ENCODE results near the gene IQCF6. TPM values are rescaled to one million over a fixed set of nuclear protein-coding genes. Genes with fewer than 3 reads are reported as not detected.

Gene IQCF6
- not detected for total RNA-seq
- not detected for polyA plus RNA-seq
- long read RNA-seq, donor 1, result 0 reads
- long read RNA-seq, donor 2, result 0 reads

DNA sequence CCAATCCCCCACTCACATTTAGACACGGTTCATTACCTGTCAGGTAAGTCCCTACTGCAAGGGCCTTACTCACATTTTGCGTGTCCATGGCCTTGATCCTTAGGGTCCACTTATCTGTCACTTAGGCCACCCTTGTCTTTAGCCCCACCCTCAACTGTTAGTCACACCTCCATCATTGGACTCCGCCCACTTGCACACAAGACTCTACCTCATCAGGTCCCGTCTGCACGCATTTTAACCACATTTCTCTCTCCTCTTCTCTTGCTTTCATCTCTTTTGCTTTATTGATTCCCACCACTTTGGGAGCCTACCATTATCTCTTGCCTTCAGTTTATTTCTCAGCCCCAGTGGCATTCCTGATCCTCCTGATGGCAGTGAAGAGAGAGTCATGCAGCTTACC is at the start of gene IQCF6:
Gene IQCF6 (minus strand): TSS at position 101 of the 400 bp plus-strand sequence. CDS start 13 bp downstream, at position 88.
- no peak within 1 kb of the TSS for H3K27ac ChIP-seq
- intact Hi-C loops (cut with DNase I), result no loop called here
- H3K4me3 ChIP-seq, result no peak within 1 kb of the TSS
- no peaks in the 10 kb centered on the region for H3K9me3 ChIP-seq
- H3K4me1 ChIP-seq, result no peaks in the 10 kb centered on the region
- H3K27me3 ChIP-seq (ENCODE audit: insufficient read depth in 3 of 3, low read length in 2 of 3), result peaks cover 0 to 5% (median 0%) of the 10 kb centered on the region in 3 donors
- 95 to 97% (median 97%) methylated on average over 5 of the region's 5 CpGs for WGBS, 3 donors
- DNase-seq, result no peak
- TF ChIP-seq, protein P1, sequence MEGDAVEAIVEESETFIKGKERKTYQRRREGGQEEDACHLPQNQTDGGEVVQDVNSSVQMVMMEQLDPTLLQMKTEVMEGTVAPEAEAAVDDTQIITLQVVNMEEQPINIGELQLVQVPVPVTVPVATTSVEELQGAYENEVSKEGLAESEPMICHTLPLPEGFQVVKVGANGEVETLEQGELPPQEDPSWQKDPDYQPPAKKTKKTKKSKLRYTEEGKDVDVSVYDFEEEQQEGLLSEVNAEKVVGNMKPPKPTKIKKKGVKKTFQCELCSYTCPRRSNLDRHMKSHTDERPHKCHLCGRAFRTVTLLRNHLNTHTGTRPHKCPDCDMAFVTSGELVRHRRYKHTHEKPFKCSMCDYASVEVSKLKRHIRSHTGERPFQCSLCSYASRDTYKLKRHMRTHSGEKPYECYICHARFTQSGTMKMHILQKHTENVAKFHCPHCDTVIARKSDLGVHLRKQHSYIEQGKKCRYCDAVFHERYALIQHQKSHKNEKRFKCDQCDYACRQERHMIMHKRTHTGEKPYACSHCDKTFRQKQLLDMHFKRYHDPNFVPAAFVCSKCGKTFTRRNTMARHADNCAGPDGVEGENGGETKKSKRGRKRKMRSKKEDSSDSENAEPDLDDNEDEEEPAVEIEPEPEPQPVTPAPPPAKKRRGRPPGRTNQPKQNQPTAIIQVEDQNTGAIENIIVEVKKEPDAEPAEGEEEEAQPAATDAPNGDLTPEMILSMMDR (IDR thresholded peaks at IDR 0.05), result no peak
- no peak for ATAC-seq
- no peaks in the 10 kb centered on the region for H3K36me3 ChIP-seq (ENCODE audit: insufficient read depth in 1 of 2, low read depth in 1 of 2)

DNA sequence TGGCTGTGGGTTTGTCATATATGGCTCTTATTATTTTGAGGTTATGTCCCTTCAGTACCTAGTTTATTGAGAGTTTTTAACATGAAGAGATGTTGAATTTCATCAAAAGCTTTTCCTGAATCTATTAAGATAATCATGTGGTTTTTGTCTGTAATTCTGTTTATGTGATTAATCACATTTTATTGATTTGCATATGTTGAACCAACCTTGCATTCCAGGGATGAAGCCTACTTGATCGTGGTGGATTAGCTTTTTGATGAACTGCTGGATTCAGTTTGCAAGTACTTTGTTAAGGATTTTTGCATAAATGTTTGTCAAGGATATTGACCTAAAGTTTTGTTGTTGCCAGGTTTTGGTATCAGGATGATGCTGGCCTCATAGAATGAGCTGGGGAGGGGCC is 49.3 kb upstream of the IQCF6 start:
- TF ChIP-seq, protein P1 (IDR thresholded peaks at IDR 0.05), result no peak
- Histone ChIP-seq H3K27me3 (ENCODE audit: insufficient read depth in 3 of 3, low read length in 2 of 3) (peaks cover 0 to 1% (median 0%) of the 10 kb centered on the region in 3 donors), H3K36me3 (ENCODE audit: insufficient read depth in 1 of 2, low read depth in 1 of 2) (no peaks in the 10 kb centered on the region), H3K27ac (no peak overlapping the region), H3K4me3 (no peak overlapping the region), H3K9me3 (peaks cover 4% of the 10 kb centered on the region), H3K4me1 (no peaks in the 10 kb centered on the region)
- intact Hi-C loops (cut with DNase I), result no loop called here
- DNase-seq (no peak), ATAC-seq (no peak)
- 63 to 90% (median 74%) methylated on average over 1 of the region's 1 CpG for WGBS, 3 donors

DNA sequence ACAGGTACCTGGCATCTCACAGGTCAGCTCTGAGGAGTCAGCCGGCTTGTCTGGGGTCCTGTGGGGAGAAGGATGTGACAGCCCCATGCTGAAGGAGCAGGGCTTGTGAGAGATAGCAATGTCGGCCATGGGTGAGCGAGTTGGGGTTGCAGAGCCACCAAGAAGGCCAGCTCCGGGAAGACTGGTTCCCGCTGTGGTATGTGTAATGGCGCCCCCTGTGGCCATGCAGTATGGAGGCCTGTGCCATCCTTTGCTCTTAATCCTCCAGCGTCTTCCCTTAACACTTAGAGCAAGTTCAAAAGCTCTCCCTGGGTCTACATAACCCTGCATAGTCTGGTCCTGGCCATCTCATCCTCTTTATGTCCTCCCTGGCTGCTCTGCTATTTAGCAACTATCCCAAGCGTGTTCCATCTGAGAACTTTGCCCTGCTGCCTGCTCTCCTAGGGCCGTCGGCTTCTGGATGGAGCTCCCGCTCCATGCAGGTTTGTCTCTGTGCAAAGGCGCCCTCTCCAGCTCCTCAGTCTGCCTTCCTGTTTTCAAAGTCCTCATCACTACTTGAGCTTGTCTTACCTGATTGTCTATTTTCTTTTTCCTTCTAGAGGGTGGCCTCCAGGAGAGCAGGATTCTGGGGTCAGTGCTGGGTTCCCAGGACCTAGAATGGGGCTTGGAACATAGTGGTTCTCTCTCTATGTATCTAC is 40.8 kb upstream of the IQCF6 start:
- intact Hi-C loops (cut with DNase I), result no loop called here
- H3K27ac ChIP-seq, result no peak overlapping the region
- DNase-seq (no peak), ATAC-seq (no peak)
- no peaks in the 10 kb centered on the region for H3K4me1 ChIP-seq
- WGBS, 3 donors, result 41 to 49% (median 43%) methylated on average over 12 of the region's 12 CpGs
- peaks cover 0 to 31% (median 0%) of the 10 kb centered on the region in 3 donors for H3K27me3 ChIP-seq (ENCODE audit: insufficient read depth in 3 of 3, low read length in 2 of 3)
- TF ChIP-seq, protein P1 (IDR thresholded peaks at IDR 0.05), result no peak
- no peaks in the 10 kb centered on the region for H3K36me3 ChIP-seq (ENCODE audit: insufficient read depth in 1 of 2, low read depth in 1 of 2)
- no peak overlapping the region for H3K4me3 ChIP-seq
- H3K9me3 ChIP-seq, result no peaks in the 10 kb centered on the region

DNA sequence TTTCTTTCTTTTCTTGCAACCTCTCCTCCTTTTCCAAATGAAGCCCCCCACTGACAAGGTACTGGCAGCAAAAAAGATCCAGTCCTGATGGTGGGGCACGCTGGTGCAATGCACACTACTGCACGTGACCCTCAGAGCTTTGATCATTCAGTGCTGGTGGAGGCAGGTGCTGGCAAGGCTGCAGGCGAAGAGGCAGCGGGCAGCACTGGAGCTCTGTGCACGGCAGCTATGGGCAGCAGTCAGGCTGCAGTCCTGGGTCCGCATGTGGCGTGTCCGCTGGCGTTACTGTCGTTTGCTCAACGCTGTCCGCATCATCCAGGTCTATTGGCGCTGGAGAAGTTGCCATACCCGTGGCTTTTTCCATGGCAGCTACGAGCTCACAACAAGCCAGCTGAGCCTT is 40.1 kb upstream of the IQCF6 start:
- TF ChIP-seq, protein P1 (IDR thresholded peaks at IDR 0.05), result no peak
- intact Hi-C loops (cut with DNase I), result no loop called here
- no peaks in the 10 kb centered on the region for H3K4me1 ChIP-seq
- no peaks in the 10 kb centered on the region for H3K9me3 ChIP-seq
- no peaks in the 10 kb centered on the region for H3K36me3 ChIP-seq (ENCODE audit: insufficient read depth in 1 of 2, low read depth in 1 of 2)
- peaks cover 0 to 31% (median 0%) of the 10 kb centered on the region in 3 donors for H3K27me3 ChIP-seq (ENCODE audit: insufficient read depth in 3 of 3, low read length in 2 of 3)
- ATAC-seq, result no peak
- DNase-seq, result no peak
- 85 to 88% (median 85%) methylated on average over 15 of the region's 15 CpGs for WGBS, 3 donors
- H3K27ac ChIP-seq, result no peak overlapping the region
- H3K4me3 ChIP-seq, result no peak overlapping the region

Data from psoas muscle (tissue), 8 donors.